ENCODE data around the gene COL19A1.
"Not testable (repeated sequence)": the region's sequence is repeated elsewhere in the genome, so short reads cannot be mapped to it uniquely, and the experiment has no call there.

COL19A1 gene

DNA sequence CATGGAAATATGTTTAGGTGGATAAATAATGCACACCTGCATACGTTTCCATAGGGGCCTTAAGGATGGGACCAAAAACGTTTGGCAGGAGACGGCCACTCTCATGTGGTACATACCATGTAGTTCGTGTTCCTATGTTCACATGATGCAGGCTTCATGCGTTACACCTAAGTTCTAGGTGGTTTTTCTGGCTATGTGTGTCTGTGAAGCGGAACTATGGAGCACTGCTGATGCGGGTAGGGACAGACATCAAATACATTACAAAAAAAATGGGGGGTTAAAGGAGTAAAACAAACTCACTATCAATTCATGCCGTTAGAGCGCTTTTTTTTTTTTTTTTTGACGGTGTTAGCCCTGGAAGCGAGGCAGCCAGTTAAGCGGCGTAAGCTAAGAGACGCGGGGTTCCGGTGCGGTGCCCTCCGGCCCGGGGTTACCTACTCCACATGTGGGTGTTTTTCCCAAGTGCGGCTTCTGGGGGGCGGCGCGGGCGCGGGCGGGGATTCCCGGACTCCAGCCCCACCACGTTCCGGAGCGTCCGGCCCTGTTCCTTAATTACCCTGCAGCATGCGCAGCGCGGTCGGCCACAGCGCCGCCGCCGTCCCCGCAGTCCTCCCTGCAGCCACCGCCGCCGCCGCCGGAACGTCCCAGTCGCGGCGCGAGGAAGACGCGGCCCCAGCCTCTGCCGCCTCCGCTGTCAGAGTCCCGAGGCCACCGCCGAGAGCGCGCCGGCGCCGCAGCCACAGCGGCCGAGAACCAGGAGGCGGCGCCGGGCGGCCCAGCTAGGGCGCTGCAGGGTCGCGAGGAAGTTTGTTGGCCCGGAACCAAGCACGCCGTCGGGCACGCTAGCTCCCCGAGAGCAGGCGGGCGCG is 648 bp downstream of the COL19A1 start:
- peak in 1 of 2 experiments; percentile 6 for DNase-seq (ENCODE audit: low read depth in 2 of 2)

DNA sequence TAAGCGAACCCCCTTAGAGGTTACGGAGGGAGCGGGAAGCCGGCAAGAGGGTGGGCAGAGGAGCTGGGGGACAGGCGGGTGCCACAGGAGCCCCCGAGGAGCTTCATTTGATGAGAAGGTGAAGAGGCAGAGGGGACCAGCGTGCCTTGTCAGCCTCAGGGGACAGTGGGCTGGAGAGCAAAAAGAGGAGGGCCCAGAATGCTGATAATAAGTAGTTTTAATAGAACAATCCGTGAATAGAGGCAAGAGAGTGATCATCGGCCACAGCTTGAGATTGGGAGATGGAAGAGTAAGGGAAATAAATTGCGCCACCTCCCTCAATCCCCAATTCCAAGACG is 1.3 kb downstream of the COL19A1 start:
- no peak for DNase-seq (ENCODE audit: low read depth in 2 of 2)

DNA sequence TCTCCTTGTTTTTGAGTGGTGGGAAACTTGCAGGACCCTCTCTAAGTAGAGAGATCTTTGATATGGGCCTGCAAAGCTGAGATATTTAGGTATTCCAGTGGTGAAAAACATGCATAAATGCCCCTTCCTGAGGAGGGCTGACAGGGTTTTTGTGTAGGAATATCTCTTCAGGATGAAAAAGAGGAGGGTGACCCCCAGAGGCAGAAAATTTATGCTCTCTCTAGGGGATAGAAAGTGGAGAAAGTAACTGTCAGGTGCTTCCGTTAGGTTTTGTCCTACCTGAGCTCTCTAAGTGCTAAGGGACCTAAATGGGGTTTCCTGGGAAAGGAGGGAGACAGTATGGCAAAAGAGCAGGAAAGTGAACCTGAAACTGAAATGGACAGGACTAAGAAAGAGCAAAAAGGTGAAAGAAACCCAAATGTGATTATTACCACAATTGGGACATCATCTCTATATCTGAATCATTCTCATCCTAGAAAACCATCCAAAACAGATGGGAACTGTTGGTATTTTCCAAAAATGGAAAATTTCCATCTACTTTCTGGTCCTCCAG is 2.0 kb downstream of the COL19A1 start:
- DNase-seq (ENCODE audit: low read depth in 2 of 2): no peak

DNA sequence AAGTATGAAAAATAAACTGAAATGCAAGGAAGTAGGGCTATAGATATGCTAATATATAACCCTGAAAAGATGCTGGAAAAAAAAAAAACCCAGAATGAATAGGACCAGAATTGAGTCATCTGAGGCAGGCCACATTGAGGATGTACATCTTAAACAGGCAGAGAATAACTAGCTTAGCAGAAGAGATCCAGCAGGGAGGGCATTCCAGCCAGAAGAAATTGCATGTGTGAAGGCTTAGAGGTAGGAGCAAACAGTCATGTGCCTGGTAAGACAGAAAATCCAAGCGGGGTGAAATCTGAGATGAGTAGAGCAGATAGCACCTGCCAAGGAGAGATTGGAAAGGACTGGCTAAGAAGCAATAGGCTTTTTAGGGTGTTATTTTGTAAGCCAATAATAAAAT is 2.6 kb downstream of the COL19A1 start:
- no peak for DNase-seq (ENCODE audit: low read depth in 2 of 2)

DNA sequence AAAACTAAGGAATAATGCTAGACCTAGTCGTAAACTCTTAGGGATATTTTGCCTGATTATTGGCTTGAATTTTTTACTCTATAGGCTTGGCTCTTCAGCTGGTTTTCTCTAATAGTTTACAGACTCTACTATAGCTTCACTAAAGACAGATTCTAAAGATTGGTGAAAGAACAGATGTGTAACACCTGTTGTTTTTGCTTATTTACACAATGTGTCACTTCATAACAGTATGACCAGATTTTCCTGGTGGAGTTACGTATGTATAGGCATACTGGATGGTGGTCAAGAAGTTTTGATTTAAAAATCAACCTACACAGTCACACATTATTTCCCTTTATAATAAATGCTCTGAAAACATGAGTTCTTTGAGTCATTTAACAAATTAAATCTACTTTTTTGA is 4.8 kb downstream of the COL19A1 start:
- DNase-seq (ENCODE audit: low read depth in 2 of 2): no peak

DNA sequence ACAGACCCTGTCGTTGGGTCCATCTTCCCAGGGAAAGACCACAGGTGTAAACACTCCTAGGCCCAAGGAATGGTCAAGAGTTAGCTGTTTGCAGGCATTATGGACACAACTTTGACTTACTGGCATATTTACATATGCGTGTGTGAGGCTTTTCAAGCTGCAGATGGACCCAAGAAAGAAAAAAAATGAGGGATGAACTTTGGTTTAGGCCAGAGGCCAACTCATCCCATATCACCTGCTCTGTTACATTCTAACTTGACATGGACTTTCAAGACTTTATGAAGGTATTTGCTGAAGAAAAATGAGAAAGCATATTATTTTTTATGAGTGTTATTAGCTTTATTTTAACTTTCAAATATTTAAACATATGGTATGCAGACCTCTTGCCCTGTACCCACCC is 6.9 kb downstream of the COL19A1 start:
- DNase-seq (ENCODE audit: low read depth in 2 of 2): no peak

DNA sequence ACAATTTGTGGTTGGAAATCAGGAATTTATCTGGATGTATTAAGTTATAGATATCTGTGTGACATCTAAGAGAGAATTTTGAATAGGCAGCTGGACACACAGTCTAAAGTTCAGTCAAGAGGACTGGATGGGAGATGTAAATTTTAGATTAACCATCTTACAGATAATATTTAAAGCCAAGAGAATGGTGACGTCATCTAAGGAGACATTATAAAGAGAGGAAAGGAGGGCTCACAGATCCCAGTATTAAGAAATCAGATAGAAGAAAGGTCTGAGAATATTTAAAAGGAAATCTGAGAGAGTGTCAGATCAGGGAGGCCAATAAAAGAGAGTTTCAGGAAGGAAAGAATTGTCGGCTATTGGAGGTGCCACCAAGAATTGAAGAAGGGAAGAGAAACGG is 9.4 kb downstream of the COL19A1 start:
- DNase-seq (ENCODE audit: low read depth in 2 of 2): no peak

DNA sequence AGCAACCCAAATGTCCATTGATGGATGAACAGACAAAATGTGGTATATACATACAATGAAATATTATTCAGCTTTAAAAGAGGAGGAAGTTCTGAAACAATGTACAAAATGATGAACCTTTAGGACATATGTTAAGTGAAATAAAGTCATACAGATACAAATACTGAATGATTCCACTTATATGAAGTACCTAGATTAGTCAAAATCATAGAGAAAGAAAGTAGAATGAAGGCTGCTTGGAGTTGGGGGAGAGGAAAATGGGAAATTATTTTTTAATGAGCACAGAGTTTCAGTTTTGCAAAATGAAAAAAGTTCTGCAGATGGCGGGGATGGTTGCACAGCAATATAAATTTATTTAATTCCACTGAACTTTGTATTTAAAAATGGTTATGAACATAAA is 12.4 kb downstream of the COL19A1 start:
- DNase-seq (ENCODE audit: low read depth in 2 of 2): no peak

DNA sequence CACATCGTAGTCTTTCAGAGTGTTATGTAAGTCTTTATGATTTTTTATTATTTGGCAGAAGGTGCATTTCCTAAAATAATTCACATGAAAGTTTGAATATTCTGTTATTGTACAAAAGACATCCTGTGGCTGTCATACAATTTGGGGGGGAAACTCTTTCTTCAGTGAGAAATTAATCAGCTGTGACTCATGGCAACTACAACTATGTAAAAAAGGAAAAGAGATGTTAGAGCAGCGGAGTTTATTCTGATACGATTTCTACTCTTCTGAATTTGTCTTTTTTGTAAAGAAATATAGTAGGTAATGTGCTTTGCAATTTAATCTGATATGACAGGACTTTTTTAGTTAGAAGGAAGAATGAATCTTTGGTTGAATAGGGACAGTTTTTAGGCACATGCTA is 14.2 kb downstream of the COL19A1 start:
- DNase-seq (ENCODE audit: low read depth in 2 of 2): no peak

DNA sequence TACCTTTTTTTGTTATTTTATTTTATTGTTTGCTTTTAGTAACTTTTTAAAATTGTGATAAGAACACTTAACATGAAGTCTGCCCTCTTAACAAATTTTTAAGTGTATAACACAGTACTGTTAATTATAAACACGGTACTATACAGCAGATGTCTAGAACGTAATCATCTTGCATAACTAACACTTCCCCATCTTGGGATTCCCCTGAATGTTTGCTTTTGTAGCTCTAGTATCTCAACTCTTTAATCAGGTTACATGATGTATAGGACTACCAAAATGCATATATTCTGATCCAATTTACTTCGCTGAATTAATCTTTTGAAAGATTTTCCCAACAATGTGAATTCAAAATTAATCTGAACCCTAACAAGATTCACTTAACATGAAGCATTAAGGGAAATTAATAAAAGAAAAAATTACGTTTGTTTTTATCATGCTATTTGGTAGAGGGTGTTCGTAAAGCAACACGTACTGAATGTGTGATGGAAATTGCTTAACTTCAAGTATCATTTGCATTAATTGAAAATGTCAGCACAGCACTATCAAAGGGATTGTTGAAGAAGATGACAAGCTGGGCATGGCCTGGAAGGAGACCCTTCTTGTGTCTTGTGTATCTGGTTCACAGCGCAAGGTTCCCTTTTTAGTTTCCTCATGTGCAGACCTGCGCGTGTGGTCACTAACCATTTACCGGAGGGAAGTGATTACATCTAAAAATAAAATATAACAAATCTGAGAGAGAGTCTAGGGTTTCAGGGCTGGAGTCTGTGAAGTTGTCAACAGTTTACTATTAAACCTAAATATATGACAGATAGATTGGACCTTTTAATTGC is 15.2 kb downstream of the COL19A1 start:
- no peak for DNase-seq (ENCODE audit: low read depth in 2 of 2)

DNA sequence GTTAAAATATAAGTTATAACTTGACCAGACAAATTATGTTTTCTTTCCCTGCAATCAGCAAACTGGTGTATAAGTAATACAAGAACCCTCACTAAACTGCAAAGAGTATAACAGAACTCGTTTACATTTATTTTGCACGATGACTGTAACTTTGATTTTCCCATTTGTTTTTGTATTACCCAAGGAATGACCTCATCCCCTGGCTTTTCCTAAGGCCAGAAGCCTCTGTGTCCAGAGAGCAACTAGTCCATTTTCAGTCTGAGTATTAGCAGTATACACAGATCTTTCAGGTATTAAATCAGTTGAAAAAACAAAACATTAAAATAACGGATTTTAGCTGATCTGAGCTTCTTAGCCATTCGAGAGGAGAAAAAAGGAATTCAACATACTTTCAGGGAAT is 17.2 kb downstream of the COL19A1 start:
- DNase-seq (ENCODE audit: low read depth in 2 of 2): no peak

DNA sequence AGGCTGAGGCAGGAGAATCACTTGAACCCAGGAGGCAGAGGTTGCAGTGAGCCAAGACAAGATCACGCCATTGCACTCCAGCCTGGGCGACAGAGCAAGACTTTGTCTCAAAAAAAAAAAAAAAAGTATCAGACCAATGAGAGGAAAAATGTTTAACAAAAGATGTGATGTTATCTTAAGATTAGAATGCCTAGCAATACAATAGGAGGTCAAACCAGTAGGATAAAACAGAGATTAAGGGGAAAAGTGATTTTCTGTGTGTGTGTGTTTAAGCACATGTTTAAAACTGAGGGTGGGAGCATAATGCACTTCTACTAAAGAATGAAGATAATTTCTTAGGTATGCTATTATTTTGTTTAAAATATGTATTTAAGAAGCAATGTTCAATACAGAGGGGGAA is 17.9 kb downstream of the COL19A1 start:
- no peak for DNase-seq (ENCODE audit: low read depth in 2 of 2)

DNA sequence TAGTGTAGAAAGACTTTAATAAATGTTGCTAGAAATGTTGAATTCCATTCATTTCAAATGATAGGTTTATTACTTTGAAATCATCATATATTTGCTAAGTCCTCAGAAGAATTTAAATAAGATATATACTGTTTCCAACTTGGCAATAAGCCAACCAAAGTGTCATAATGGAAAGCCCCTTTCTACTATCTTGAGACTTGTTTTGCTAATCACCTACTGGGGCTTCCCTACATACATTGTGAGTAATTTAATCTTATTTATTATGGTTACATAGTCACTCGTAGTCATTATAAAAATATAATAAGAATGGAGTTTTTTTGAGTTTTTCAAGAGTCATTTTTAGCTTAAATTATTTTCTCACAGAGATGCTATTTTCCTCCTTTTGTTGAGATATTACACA is 20.7 kb downstream of the COL19A1 start:
- DNase-seq (ENCODE audit: low read depth in 2 of 2): no peak

DNA sequence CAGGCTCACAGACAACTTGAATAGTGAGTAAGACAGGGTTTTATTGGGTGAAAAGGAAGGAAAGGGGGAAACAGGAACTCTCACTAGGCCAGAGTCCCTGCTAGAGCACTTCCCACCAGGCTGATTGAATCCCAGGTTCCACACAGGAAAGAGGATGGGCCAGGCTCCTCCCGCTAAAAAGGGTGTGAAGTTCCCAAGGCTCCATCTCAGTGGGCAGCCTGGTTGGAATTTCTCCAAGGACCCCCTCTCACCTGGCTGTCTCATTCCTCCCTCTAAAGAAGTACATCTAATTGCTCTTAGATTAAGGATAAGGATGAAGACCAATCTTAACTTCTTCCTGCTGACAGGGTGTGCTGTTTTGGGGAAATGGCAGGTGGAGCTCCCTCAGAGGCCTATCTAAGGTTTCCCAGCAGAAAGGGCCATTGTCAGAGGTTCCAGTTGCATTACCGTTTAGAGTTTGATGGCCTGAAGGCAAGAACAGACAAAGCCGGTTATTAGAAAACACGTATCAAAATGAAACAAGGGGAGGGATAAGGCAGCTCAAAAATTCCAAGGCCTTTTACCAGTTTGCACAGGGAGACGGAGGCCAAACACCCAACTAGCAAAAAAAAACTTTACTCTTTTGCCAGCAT is 21.5 kb downstream of the COL19A1 start:
- DNase-seq (ENCODE audit: low read depth in 2 of 2): no peak

DNA sequence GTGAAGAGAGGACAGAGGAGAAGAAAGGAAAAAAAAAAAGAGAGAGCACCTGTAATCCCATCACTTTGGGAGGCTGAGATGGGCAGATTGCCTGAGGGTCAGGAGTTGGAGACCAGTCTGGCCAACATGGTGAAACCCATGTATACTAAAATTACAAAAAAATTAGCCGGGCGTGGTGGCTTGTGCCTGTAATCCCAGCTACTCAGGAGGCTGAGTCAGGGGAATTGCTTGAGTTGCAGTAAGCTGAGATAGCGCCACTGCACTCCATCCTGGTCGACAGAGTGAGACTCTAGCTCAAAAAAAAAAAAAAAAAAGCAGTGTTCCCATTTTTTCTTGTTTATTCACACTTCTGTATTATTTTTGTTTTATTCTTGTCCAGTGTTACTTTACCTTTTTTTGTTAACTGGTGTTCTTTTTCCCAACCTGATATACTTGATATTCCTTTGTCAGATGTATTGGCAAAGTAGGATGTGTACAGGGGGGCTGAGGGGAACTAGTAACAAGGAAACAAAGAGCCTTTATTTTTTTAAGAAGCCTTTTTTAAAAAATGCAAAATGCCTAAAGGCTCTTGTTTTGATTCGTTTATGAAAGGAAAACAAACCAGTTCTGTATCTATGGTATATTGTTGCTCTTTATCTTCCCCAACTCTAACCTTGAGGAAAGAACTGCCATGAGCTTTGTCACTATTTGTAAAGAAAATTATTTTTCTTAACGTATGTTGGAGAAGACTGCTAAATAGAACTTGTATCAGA is 22.3 kb downstream of the COL19A1 start:
- no peak for DNase-seq (ENCODE audit: low read depth in 2 of 2)

DNA sequence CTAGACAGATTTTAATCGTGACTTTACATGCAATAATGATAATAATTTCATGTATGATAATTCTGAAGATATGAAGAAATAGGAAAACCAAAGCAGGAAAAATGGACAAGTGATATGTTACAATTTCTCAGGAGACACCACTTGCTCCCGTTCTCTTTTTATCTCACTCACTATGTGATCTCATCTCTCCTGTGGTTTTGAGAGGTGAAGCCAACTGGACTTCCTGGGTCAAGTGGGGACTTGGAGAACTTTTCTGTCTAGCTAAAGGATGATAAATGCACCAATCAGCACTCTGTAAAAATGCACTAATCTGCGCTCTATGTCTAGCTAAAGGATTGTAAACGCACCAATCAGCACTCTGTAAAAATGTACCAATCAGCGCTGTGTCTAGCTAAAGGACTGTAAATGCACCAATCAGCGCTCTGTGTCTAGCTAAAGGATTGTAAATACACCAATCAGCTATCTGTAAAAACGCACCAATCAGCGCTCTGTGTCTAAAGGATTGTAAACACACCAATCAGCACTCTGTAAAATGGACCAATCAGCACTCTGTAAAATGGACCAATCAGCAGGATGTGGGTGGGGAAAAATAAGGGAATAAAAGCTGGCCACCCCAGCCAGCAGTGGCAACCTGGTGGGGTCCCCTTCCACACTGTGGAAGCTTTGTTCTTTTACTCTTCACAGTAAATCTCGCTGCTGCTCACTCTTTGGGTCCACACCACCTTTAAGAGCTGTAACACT is 23.0 kb downstream of the COL19A1 start:
- not testable (repeated sequence) for DNase-seq (ENCODE audit: low read depth in 2 of 2)

DNA sequence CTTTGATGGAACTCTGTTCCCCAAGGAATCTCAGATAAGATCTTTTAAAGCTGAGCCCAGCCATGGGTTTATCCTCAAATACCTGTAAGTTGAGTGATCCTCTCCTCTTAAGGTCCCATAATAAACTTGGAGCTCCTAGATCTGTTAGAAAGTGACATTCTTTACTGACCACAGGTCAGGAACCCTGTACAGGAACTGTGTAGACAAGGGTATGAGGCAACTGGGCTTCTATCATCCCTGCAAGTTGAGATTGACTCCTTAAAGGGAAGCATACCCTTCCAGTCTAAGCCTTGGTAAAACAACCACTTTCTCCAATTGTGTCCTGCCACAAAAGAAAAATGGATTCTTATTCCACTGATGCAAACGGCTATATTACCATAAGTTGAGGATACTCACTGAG is 26.2 kb downstream of the COL19A1 start:
- DNase-seq (ENCODE audit: low read depth in 2 of 2): not testable (repeated sequence)

DNA sequence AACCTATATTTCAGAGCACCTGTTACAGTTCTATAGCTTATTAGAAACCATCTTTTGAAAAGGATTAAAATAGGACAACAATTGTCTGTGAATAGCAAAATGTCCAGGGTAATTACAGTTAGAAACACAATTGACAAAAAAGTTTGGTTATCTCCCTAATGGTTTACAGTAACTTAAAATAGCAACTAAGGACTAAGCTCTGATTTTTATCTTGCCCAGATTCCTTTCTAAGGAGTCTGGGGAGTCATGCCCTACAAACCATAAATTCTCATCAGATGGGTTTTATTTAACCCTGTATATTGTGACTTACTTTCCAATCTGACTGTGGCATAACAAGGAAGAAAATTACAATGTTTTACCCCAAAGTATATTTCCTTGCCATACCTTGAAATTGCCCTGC is 26.9 kb downstream of the COL19A1 start:
- DNase-seq (ENCODE audit: low read depth in 2 of 2): not testable (repeated sequence)

DNA sequence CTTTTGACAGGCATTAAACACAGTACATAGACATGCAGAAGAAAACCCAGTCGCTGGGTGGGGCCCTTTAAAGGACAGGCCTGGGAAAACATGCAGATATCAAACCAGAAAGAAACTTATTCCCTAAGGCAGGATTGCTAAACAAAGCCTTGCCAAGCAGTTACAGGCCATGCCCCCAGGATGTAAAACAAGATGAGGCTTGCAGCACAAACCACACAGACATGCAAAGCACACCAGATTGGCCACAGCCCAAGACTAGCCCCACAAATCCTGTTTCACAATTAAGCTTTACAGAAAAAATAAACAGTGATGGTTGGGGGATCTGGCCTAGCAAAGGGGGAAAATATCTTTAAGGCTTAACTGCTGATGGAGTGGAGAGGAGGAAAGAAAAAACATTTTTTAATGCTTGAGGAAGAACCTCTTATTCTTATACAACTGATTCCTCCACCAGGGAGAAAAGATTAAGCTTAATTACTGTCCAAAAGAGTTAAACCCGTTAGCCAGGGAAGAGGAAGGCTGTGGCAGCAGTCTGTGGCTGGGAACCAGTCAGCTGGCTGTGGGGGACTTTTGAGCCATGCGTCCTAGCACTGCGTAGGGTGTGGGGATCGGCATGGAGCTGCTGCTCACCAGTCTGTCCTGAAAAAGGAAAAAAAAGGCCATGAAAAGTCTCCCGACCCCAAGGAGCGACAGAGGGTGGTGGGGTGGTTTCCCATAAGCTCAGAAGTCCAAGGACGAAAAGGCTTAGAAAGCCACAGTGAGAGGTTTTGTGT is 28.4 kb downstream of the COL19A1 start:
- DNase-seq (ENCODE audit: low read depth in 2 of 2): peak; percentile 20 to 26

DNA sequence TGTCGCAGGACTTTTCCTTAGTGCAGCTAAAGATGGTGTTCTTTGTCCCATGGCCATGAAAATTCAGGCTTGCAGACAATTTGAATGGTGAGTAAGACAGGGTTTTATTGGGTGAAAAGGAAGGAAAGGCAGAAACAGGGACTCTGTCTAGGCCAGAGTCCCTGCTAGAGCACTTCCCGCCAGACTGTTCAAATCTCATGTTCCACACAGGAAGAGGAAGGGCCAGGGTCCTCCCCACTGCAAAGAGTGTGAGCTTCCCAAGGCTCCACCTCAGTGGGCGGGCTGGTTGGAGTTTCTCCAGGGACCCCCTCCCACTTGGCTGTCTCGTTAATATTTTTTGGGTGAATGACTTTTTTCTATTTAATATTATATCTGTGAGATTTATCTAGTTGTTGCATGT is 29.0 kb downstream of the COL19A1 start:
- DNase-seq (ENCODE audit: low read depth in 2 of 2): no peak

Data from fibroblast of skin of left biceps (primary cell).